Measurements from ENCODE around the gene RO60. TPM values are rescaled to one million over a fixed set of nuclear protein-coding genes. Genes with fewer than 3 reads are reported as not detected.

The RO60 gene
- total RNA-seq, 1 donor from 2014 or later: 61.1 TPM

GRCh38 chr1:193054169-193054675, 5.2 kb upstream of the RO60 start:
- H3K27ac Mint-ChIP-seq: no peak overlapping the region
- DNase-seq: no peak
- H3K36me3 Mint-ChIP-seq (ENCODE audit: low read depth): peaks cover 21% of the 10 kb centered on the region
- no peak for TF ChIP-seq CTCF (IDR thresholded peaks at IDR 0.05)
- H3K4me1 Mint-ChIP-seq: peaks cover 19% of the 10 kb centered on the region
- no peaks in the 10 kb centered on the region for H3K9me3 Mint-ChIP-seq
- POLR2A ChIA-PET: no interaction called here
- CTCF ChIA-PET: no interaction called here
- ATAC-seq (ENCODE audit: low read depth): no peak
- no peak overlapping the region for H3K4me3 Mint-ChIP-seq
- intact Hi-C loops (cut with micrococcal nuclease): loop anchor here (2.0 to 10.0 kb wide), 2 partner anchors 19 to 481 kb away; no protein-coding TSS in a partner anchor
- no peaks in the 10 kb centered on the region for H3K27me3 Mint-ChIP-seq

GRCh38 chr1:193058529-193059281, 707 bp upstream of the RO60 start:
- TF ChIP-seq CTCF (IDR thresholded peaks at IDR 0.05): no peak
- ChIA-PET CTCF (interaction anchor here (0.6 to 1.8 kb wide), 10 partner anchors 12 to 584 kb away, joined by 3 to 8 read pairs (median 4); partner anchors contain the start of gene CDC73), POLR2A (interaction anchor here (0.6 to 2.9 kb wide), 11 partner anchors 9 to 450 kb away, joined by 3 to 50 read pairs (median 4); partner anchors contain the start of genes CDC73, GLRX2 and RGS2)
- ATAC-seq (ENCODE audit: low read depth): peak; percentile 19
- peak overlapping the region; percentile 100 for H3K4me3 Mint-ChIP-seq
- peaks cover 5% of the 10 kb centered on the region for H3K9me3 Mint-ChIP-seq
- no peaks in the 10 kb centered on the region for H3K27me3 Mint-ChIP-seq
- H3K4me1 Mint-ChIP-seq: peaks cover 49% of the 10 kb centered on the region
- peaks cover 20% of the 10 kb centered on the region for H3K36me3 Mint-ChIP-seq (ENCODE audit: low read depth)
- peak overlapping the region; percentile 99 for H3K27ac Mint-ChIP-seq
- intact Hi-C loops (cut with micrococcal nuclease): loop anchor here (1.0 to 10.0 kb wide), 9 partner anchors 12 to 1230 kb away; partner anchors contain the start of genes CDC73, GLRX2 and RGS1
- peak; percentile 41 for DNase-seq

GRCh38 chr1:193060115-193060403, 647 bp downstream of the RO60 start:
- no peak for TF ChIP-seq CTCF (IDR thresholded peaks at IDR 0.05)
- peak overlapping the region; percentile 99 for H3K27ac Mint-ChIP-seq
- ATAC-seq (ENCODE audit: low read depth) (no peak), DNase-seq (no peak)
- CTCF ChIA-PET: no interaction called here
- POLR2A ChIA-PET: interaction anchor here (2.9 kb wide), 1 partner anchor 62 kb away, joined by 37 read pairs; the partner anchor contains the start of gene CDC73
- intact Hi-C loops (cut with micrococcal nuclease): no loop called here
- peak overlapping the region; percentile 100 for H3K4me3 Mint-ChIP-seq
- peaks cover 5% of the 10 kb centered on the region for H3K9me3 Mint-ChIP-seq
- H3K27me3 Mint-ChIP-seq: no peaks in the 10 kb centered on the region
- peaks cover 56% of the 10 kb centered on the region for H3K4me1 Mint-ChIP-seq
- peaks cover 24% of the 10 kb centered on the region for H3K36me3 Mint-ChIP-seq (ENCODE audit: low read depth)

- H3K4me1 Mint-ChIP-seq: peaks cover 60% of the 10 kb centered on the region
Measured at GRCh38 chr1:193060406-193060805, 994 bp downstream of the RO60 start.

More at GRCh38 chr1:193060406-193060805, 994 bp downstream of the RO60 start:
- H3K36me3 Mint-ChIP-seq (ENCODE audit: low read depth): peaks cover 24% of the 10 kb centered on the region
- TF ChIP-seq CTCF (IDR thresholded peaks at IDR 0.05): no peak
- peak overlapping the region; percentile 100 for H3K4me3 Mint-ChIP-seq
- ChIA-PET CTCF (no interaction called here), POLR2A (interaction anchor here (2.9 kb wide), 1 partner anchor 61 kb away, joined by 37 read pairs; the partner anchor contains the start of gene CDC73)
- intact Hi-C loops (cut with micrococcal nuclease): no loop called here
- H3K27me3 Mint-ChIP-seq: no peaks in the 10 kb centered on the region
- peak overlapping the region; percentile 99 for H3K27ac Mint-ChIP-seq
- no peak for ATAC-seq (ENCODE audit: low read depth)
- H3K9me3 Mint-ChIP-seq: peaks cover 5% of the 10 kb centered on the region
- DNase-seq: no peak
